H1 (cell line): ENCODE measurements around the gene TECPR2. TPM values are rescaled to one million over a fixed set of nuclear protein-coding genes. Genes with fewer than 3 reads are reported as not detected.
A peak's percentile ranks its signal among the peaks of the same experiment; 100 is the strongest.

Source experiments
- CTCF ChIA-PET: fragments of 300-600 bp; sonication (Branson Sonifier 250); formaldehyde crosslinking; loops from one replicate; lab custom pipeline; 2021; ENCODE audit not compliant: partially characterized antibody; lab: Charles Lee
- POLR2A ChIA-PET: fragments of 300-600 bp; sonication (Branson Sonifier 250); formaldehyde crosslinking; loops from one replicate; lab custom pipeline; 2021; ENCODE audit warnings: inconsistent platforms; ENCODE audit not compliant: partially characterized antibody; lab: Charles Lee
- DNase-seq, 2 experiments: peaks; one replicate each; pipeline versions ENCODE4 v3.0.0 to v3.0.0-alpha.2; 2010 to 2022; ENCODE audit warnings: low spot score in 2 of 2, low read depth in 1 of 2, mixed read lengths in 1 of 2
- FAIRE-seq: peaks from 2 replicates; lab custom pipeline; 2011; peaks lifted over from hg19 to GRCh38; lab: Jason Lieb, UNC
- H2AFZ ChIP-seq: 2 replicates; pipeline ENCODE4 v1.8.1; 2012; ENCODE audit warnings: low read length, inconsistent platforms
- H2AK5ac ChIP-seq: 2 replicates; pipeline ENCODE4 v1.6.1; 2013; ENCODE audit warnings: low read depth, low read length
- H2BK120ac ChIP-seq: replicated peaks from 2 replicates; pipeline ENCODE3; 2013; ENCODE audit warnings: low read depth, low read length, inconsistent platforms
- H2BK12ac ChIP-seq: 2 replicates; pipeline ENCODE4 v1.6.1; 2013; ENCODE audit warnings: low read depth, low read length
- H2BK15ac ChIP-seq: 2 replicates; pipeline ENCODE4 v1.6.1; 2013; ENCODE audit warnings: low read length
- H2BK20ac ChIP-seq: 2 replicates; pipeline ENCODE4 v1.6.1; 2013; ENCODE audit warnings: low read length
- H2BK5ac ChIP-seq: 2 replicates; pipeline ENCODE4 v1.6.1; 2013; ENCODE audit warnings: low read depth, low read length
- H3K14ac ChIP-seq: 2 replicates; pipeline ENCODE4 v1.6.1; 2013; ENCODE audit warnings: inconsistent platforms; ENCODE audit not compliant: insufficient read length
- H3K18ac ChIP-seq: 2 replicates; pipeline ENCODE4 v1.6.1; 2013; ENCODE audit warnings: low read length; ENCODE audit errors: extremely low read depth
- H3K23ac ChIP-seq: 2 replicates; pipeline ENCODE4 v1.6.1; 2013; ENCODE audit warnings: inconsistent platforms; ENCODE audit not compliant: insufficient read length
- H3K23me2 ChIP-seq: 2 replicates; pipeline ENCODE4 v1.6.1; 2013; ENCODE audit warnings: low read depth, low read length
- H3K27ac ChIP-seq: 2 replicates; pipeline ENCODE4 v1.6.1; 2011; ENCODE audit warnings: low read depth, low read length, inconsistent platforms
- H3K27me3 ChIP-seq, 4 experiments: replicated peaks in 1 of 4; 1 replicate in 1 of 4; 2 replicates in 3 of 4; pipeline versions ENCODE4 v1.6.1 to v1.8.1; 2011 to 2013; ENCODE audit warnings: low read length in 3 of 4, mild to moderate bottlenecking in 3 of 4, inconsistent platforms in 2 of 4, mixed read lengths in 2 of 4, moderate library complexity in 1 of 4; ENCODE audit not compliant: control insufficient read depth in 3 of 4, insufficient read depth in 3 of 4; ENCODE audit errors: extremely low read depth in 1 of 4
- H3K36me3 ChIP-seq, 4 experiments: 2 replicates each; pipeline versions ENCODE4 v1.6.1 to v1.8.1; 2011 to 2013; ENCODE audit warnings: mild to moderate bottlenecking in 4 of 4, low read length in 3 of 4, moderate library complexity in 2 of 4, control low read depth in 1 of 4, inconsistent platforms in 1 of 4; ENCODE audit not compliant: insufficient read depth in 4 of 4, control insufficient read depth in 2 of 4
- H3K4ac ChIP-seq: replicated peaks from 2 replicates; pipeline ENCODE3; 2013; ENCODE audit warnings: low read length, low read depth, mixed read lengths, inconsistent platforms; ENCODE audit not compliant: insufficient read length
- H3K4me1 ChIP-seq, 4 experiments: replicated peaks in 1 of 4; 1 replicate in 1 of 4; 2 replicates in 3 of 4; pipeline versions ENCODE4 v1.6.1 to v1.8.1; 2011 to 2013; ENCODE audit warnings: low read length in 3 of 4, inconsistent platforms in 2 of 4, mixed read lengths in 1 of 4; ENCODE audit not compliant: insufficient read depth in 4 of 4, control insufficient read depth in 3 of 4
- H3K4me2 ChIP-seq, 2 experiments: 2 replicates each; pipeline versions ENCODE4 v1.6.1 to v1.8.1; 2011 to 2013; ENCODE audit warnings: low read depth in 2 of 2, low read length in 2 of 2, control low read depth in 1 of 2, inconsistent platforms in 1 of 2, mild to moderate bottlenecking in 1 of 2; ENCODE audit not compliant: insufficient read depth in 1 of 2
- H3K4me3 ChIP-seq, 4 experiments: fragments of 200-600, 300-600 bp in 1 of 4; sonication (generic), shearing (Covaris generic), sonication (Bioruptor Twin) in 1 of 4; 2 replicates each; pipeline versions ENCODE4 v1.5.1 to v1.8.1; 2011 to 2016; ENCODE audit warnings: low read length in 4 of 4, low read depth in 3 of 4, control low read depth in 2 of 4, inconsistent platforms in 2 of 4, mild to moderate bottlenecking in 2 of 4, mixed read lengths in 1 of 4, moderate library complexity in 1 of 4; ENCODE audit not compliant: insufficient read depth in 2 of 4; ENCODE audit errors: extremely low read depth in 1 of 4
- H3K56ac ChIP-seq: replicated peaks from 2 replicates; pipeline ENCODE3; 2013; ENCODE audit warnings: low read depth, mild to moderate bottlenecking, mixed read lengths, low read length, inconsistent platforms; ENCODE audit not compliant: insufficient read length
- H3K79me1 ChIP-seq: 2 replicates; pipeline ENCODE4 v1.6.1; 2013; ENCODE audit warnings: low read depth, low read length, control low read depth
- H3K79me2 ChIP-seq, 2 experiments: 2 replicates each; pipeline versions ENCODE4 v1.6.1 to v1.8.1; 2012 to 2013; ENCODE audit warnings: low read length in 2 of 2, mild to moderate bottlenecking in 2 of 2, inconsistent platforms in 1 of 2; ENCODE audit not compliant: insufficient read depth in 2 of 2, control insufficient read depth in 1 of 2
- H3K9ac ChIP-seq, 4 experiments: replicated peaks in 1 of 4; 1 replicate in 1 of 4; 2 replicates in 3 of 4; pipeline versions ENCODE4 v1.6.1 to v1.8.1; 2011 to 2013; ENCODE audit warnings: low read depth in 3 of 4, low read length in 3 of 4, control low read depth in 2 of 4, mild to moderate bottlenecking in 2 of 4, moderate library complexity in 2 of 4, inconsistent platforms in 1 of 4; ENCODE audit errors: extremely low read depth in 1 of 4
- H3K9me3 ChIP-seq, 2 experiments: 2 replicates each; pipeline versions ENCODE4 v1.6.1 to v1.8.1; 2012 to 2013; ENCODE audit warnings: mild to moderate bottlenecking in 2 of 2, moderate library complexity in 2 of 2, control low read depth in 1 of 2, inconsistent platforms in 1 of 2, low read depth in 1 of 2, low read length in 1 of 2, mixed read lengths in 1 of 2; ENCODE audit not compliant: insufficient read depth in 2 of 2
- H4K20me1 ChIP-seq, 2 experiments: replicated peaks in 1 of 2; 2 replicates each; pipeline versions ENCODE3 to v1.8.1; 2011 to 2013; ENCODE audit warnings: inconsistent platforms in 2 of 2, low read length in 2 of 2, mild to moderate bottlenecking in 1 of 2; ENCODE audit not compliant: insufficient read depth in 2 of 2, control insufficient read depth in 1 of 2
- H4K5ac ChIP-seq: 2 replicates; pipeline ENCODE4 v1.6.1; 2013; ENCODE audit warnings: low read length, low read depth, mixed read lengths, inconsistent platforms; ENCODE audit not compliant: insufficient read length
- H4K8ac ChIP-seq: 2 replicates; pipeline ENCODE4 v1.8.0; 2013; ENCODE audit warnings: mild to moderate bottlenecking, moderate library complexity, low read length, inconsistent platforms; ENCODE audit not compliant: insufficient read depth; ENCODE audit errors: extremely low read depth
- H4K91ac ChIP-seq: replicated peaks from 2 replicates; pipeline ENCODE3; 2013; ENCODE audit warnings: low read length, mixed read lengths, inconsistent platforms; ENCODE audit not compliant: insufficient read length
- EP300 ChIP-seq, 2 experiments: IDR thresholded peaks; 1 replicate in 1 of 2; 2 replicates in 1 of 2; pipeline ENCODE4 v1.6.1; 2011 to 2012; ENCODE audit warnings: low read depth in 2 of 2, low read length in 2 of 2, mild to moderate bottlenecking in 2 of 2, borderline replicate concordance in 1 of 2, inconsistent platforms in 1 of 2, moderate library complexity in 1 of 2
- RBBP5 ChIP-seq: IDR thresholded peaks from 2 replicates; pipeline ENCODE4 v1.7.1; 2012; ENCODE audit warnings: low read depth, mild to moderate bottlenecking, inconsistent platforms, low read length, moderate library complexity, borderline replicate concordance
- SIN3A ChIP-seq, 2 experiments: IDR thresholded peaks in 1 of 2; conservative IDR thresholded peaks in 1 of 2; 2 replicates each; pipeline ENCODE4 v1.6.1; 2011 to 2012; ENCODE audit warnings: low read length in 2 of 2, improper control_type of control experiment in 1 of 2, low read depth in 1 of 2, mild to moderate bottlenecking in 1 of 2
- WGBS, 2 experiments: shearing (Covaris generic) in 1 of 2; methylation state at CpG; one replicate each; pipeline versions ENCODE4 v1.1.6 to v1.1.7; 2013 to 2015; ENCODE audit warnings: low lambda C conversion rate in 2 of 2, mixed read lengths in 2 of 2, inconsistent platforms in 1 of 2, low coverage in 1 of 2, missing lambda C conversion rate in 1 of 2; ENCODE audit not compliant: insufficient replicate concordance in 2 of 2, insufficient coverage in 1 of 2, insufficient read length in 1 of 2; ENCODE audit errors: extremely low coverage in 1 of 2, missing lambda C conversion rate in 1 of 2; 5-methylcytosine and 5-hydroxymethylcytosine counted together
- polyA plus RNA-seq, 7 experiments: library from polyadenylated mRNA; depleted of rRNA in 3 of 7; stranded (reverse) in 5 of 7; unstranded in 2 of 7; fragments of >200 nt in 5 of 7; fragments of 200-250 nt in 2 of 7; gene quantifications; 1 replicate in 5 of 7; 2 replicates in 1 of 7; 4 replicates in 1 of 7; pipeline versions ENCODE4 v1.2.1 to v1.2.3, GENCODE V29; 2011 to 2013; ENCODE audit warnings: missing spikeins in 2 of 7, mixed read lengths in 2 of 7
- total RNA-seq: library from RNA; stranded (reverse); fragmentation: NEBNext Ultra II Directional; extraction: Animal tissue kit (Norgen Biotek cat#: 25700); gene quantifications from 2 replicates; pipeline ENCODE4 v1.2.1, GENCODE V29; 2021

Gene TECPR2
- total and polyA plus RNA-seq, 2 of the 8 experiments (the other 6 are each of a cell fraction or from before 2014, with no cell fraction given), result 6.8 to 19.4 TPM

GRCh38 chr14:102370305-102370809, 7.6 kb downstream of the TECPR2 start:
- CTCF ChIA-PET, result interaction anchor here (0.6 to 1.5 kb wide), 6 partner anchors 11 to 321 kb away, joined by 3 read pairs; no protein-coding TSS in a partner anchor
- Histone ChIP-seq H3K56ac (no peak overlapping the region), H2BK20ac (no peak overlapping the region), H2BK15ac (0 out of 2 replicates have a peak overlapping the region, but pooled peaks have one; percentile 92), H3K79me2 (peaks cover 0 to 23% of the 10 kb centered on the region in 2 experiments; a peak in 3 of 4 replicates), H2BK120ac (no peak overlapping the region), H3K9ac (no peak overlapping the region; a peak in 1 of 7 replicates), H2BK5ac (peak overlapping the region; percentile 26; the same call in 1 of the 2 replicates), H3K36me3 (no peaks in the 10 kb centered on the region), H3K9me3 (no peaks in the 10 kb centered on the region), H4K5ac (no peak overlapping the region), H4K91ac (no peak overlapping the region), H3K27me3 (no peaks in the 10 kb centered on the region), H4K20me1 (peaks cover 0 to 3% of the 10 kb centered on the region in 2 experiments), H3K27ac (no peak overlapping the region), H3K23ac (no peak overlapping the region), H4K8ac (no peak overlapping the region; the same call in 1 of the 2 replicates), H3K4ac (peak overlapping the region; percentile 94), H2AFZ (no peak overlapping the region), H3K79me1 (peaks cover 7% of the 10 kb centered on the region), H3K4me1 (no peaks in the 10 kb centered on the region), H3K4me2 (no peak overlapping the region), H3K4me3 (no peak overlapping the region), H3K23me2 (no peaks in the 10 kb centered on the region), H2BK12ac (no peak overlapping the region), H3K18ac (no peak overlapping the region), H2AK5ac (peak overlapping the region; percentile 39; the same call in 1 of the 2 replicates), H3K14ac (no peak overlapping the region)
- WGBS, 2 experiments, result 95% methylated on average over 11 of the region's 11 CpGs; no CpG with 5 or more reads in 1 of the 2 experiments
- DNase-seq (no peak), FAIRE-seq (no peak)
- POLR2A ChIA-PET, result no interaction called here
- no peak for TF ChIP-seq RBBP5
- TF ChIP-seq SIN3A (conservative IDR thresholded peaks at IDR 0.05 in 1 of 2, IDR thresholded peaks at IDR 0.05 in 1 of 2; ENCODE audit: low read depth in 1 of 2, low read length in 2 of 2), result no peak
- TF ChIP-seq EP300 (IDR thresholded peaks at IDR 0.05; ENCODE audit: borderline replicate concordance in 1 of 2, low read depth in 2 of 2, low read length in 2 of 2), result no peak
